Stimulated activated CD4-positive, alpha-beta T cell treated with anti-CD3 and anti-CD28 coated beads, Interleukin-1b, Interleukin-23, amount 100 ng/mL, for 24 hours (primary cell): ENCODE results near the gene AGBL4.

Experiments
- DNase-seq, 4 experiments: peaks; one replicate each; pipeline ENCODE4 v3.0.0-alpha.2; 2020; ENCODE audit warnings: low read depth in 4 of 4, low spot score in 1 of 4

AGBL4 gene

DNA sequence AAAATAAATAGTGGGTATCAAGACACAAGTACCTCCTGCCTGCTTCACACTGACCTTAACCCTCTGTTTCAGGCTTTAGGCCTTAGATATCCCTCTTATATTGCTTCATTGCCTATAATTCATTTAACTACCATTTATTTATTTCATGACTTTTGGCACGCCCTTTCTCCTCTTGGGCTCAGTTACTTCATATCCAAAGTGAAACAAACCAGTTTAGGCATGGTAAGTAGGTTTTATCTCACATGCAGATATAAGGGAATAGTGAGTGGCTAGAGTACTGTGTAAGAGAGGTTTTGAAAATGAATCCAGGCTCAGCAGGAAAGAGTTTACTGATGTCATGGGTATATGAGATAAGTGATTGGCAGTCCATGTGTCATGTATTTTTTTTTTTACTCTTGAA, 1177.3 kb downstream of the AGBL4 start:
- DNase-seq = no peak

DNA sequence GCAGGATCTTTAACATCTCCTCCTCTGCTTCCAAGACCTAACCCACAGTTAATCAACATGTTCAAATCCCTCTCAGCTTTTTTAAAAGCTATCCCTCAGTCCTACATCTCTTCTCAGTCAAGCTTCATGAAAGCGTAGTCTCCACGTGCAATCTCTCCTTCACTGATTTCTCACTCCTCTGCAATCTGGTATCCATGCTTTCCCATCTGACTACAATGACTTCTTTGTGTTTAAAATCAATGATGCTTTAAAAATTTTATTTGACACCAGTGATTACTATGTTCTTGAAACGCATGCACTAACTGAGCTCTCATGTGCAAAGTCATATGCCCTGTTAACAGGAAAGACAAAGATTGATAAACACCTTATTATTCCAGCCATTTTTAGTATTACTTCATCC, 1179.6 kb downstream of the AGBL4 start:
- no peak for DNase-seq

DNA sequence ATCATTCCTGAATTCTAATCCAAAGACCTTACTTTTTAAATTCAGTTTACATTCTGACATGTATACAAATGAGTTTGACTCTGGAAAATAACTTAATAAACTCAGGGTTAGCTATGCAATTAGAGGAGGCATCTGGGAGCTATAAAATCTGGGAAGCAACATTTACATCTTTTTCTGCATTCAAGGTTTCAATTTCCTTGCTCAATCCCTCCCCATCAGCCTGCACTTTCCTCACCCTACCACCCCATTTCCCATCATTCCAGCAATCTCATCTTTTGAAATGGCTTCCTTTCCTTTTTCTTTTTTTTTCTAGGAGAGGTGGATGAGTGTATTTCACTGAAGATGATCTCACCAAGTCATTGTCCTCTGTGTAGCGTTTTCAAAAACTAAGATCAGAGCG, 1181.8 kb downstream of the AGBL4 start:
- no peak for DNase-seq

DNA sequence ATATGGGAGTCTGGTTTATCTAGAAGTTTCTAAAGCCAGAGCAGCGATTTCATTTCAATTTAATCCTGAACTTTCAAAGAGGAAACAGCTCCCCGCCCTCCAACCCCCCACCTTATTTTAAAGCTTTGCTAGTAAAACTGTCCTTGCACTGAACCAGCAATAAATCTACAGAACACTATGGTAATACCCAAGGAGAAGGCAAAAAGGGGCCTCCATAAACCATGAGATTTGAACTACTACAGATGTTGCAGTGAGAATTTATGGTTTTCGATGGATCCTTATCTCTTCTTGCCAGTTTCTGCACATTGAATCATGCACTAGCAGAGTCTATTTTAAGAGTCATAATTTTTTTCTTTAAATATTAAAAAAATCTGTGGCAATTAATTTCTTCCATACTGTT, 1182.3 kb downstream of the AGBL4 start:
- DNase-seq = no peak

DNA sequence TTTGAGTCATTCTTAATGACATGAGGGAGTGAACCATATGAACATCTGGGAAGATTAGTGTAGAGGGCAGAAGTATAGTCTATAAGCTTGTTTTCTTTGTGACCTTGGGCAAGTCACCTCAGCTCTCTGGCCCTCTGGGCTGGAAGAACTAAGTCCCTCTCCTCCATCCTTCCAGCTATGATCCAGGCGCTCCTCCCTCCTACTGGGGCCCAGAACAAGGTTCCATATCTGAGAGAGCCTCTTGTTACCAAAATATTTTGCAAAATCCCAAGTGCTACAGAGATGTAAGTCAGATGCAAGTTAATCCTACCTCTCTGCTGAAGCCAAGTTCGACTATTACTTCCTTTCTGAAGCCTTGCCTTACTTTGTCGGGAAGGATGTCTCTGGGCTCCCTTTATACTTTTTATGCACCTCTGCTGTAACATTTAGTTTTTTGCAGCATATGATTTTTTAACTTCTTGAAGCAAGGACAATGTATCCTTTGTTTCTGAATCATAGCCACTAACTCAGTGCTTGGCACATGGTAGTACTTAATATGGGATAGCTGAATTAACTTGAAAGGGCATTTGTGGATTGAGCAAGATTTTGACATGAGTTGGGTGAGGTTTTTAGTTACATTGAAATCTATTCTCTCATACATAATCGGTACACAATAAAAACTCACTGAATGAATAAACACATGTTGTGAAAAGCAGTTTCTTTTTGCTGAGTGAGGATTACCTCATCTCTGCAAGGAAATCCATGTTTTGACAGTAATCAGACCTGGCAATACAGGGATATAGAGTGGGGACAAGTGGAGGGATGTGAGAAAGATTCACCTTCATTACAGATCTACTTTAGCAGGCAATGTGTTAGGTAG, 1192.4 kb downstream of the AGBL4 start:
- DNase-seq = no peak

DNA sequence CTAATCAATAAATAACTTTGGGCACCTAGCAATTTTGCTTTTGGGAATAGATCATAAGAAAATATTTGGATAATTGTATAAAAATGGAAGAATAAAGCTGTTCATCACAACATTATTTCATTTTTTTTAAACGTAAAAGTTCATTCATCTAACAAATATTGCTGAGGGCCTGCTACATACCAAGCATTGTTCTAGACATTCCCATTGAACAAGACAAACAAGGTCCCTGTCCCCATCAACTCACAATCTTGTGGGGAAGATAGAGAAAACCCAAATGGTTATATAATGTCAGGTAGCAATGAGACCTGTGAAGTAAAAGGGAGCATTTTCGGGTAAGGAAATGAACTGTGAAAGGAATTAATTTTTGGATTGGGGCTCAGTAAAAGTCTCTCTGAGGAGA, 1193.0 kb downstream of the AGBL4 start:
- DNase-seq = no peak

DNA sequence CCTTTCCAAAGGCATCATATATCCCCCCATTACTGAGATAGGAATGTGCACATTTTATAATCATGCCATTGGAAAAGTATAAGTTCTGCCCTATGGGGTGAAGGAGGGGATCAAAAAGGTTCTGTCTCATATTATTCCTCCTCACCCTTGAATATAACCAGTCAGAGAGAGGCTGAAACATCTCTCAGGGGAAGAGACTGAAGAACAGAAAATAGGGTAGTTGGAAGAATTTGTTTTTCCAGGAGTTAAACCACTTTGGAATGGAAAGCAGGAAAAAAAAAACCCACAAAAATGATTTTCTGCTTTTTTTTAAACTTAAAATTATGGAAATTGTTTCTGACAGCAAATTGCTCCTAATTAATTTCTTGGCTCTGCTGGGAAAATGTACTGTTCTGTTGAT, 1194.3 kb downstream of the AGBL4 start:
- no peak for DNase-seq

DNA sequence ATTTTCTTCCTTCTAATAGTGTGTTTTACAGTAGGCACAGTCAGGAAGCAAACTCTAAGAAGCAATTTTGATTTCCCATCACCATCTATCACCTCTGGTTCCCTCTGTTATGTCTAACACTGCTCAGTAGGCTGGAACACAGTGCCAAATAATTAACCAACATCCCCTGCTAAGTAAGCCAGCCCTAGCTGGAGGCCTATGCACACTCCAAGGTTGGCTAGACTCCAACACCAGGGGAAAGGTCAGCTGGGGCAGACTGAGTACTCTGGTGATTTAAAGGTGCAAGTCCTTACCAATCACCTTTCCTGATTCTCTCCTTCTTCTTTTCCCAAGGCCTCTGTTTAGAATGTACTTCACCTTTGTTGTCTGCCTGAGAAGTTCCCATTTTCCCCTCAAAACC, 1200.6 kb downstream of the AGBL4 start:
- DNase-seq = no peak

DNA sequence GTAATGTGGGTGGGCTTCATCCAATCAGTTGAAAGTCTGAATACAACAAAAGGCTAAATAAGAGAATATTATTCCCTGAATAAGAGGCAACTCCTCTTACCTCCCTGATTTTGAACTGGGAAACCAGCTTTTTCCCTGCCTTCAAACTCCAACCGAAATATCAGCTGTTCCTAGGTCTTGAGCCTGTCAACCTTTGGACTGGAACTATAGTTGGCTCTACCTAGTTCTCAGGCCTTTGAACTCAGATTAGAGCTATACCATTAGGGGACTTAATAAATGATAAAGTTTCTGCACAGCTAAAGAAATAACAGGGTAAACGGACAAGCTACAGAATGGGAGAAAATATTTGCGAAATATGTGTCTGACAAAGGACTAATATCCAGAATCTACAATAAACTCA, 1203.3 kb downstream of the AGBL4 start:
- DNase-seq = no peak

DNA sequence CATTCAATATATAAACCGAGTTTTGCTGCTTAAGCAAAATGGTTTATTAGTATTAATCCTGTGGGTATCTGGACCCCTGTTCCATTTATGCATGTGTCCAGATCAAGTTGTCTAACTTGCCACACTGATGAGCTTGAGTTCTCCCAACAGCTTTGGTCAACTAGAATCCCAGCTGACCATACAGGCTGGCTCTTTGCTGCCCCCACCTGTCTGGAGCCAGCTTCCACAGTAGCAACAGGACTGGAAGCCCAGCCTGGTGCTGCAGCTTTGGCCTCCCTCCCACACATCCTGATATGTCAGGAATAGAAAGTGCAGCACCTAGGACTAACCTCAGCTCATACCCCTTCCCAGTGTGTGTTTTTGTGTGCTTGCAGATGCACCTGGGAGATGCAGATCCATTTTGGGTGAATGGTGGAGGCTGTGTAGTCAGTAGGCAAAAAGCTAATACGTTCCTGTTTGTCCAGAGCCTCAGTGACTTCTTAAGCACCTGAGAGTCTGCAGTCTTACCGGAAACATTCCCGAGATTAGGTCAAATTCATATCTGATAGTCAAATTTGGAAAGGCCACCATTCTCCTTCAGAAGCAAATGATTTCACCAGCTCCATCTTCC, 1206.1 kb downstream of the AGBL4 start:
- DNase-seq = no peak

DNA sequence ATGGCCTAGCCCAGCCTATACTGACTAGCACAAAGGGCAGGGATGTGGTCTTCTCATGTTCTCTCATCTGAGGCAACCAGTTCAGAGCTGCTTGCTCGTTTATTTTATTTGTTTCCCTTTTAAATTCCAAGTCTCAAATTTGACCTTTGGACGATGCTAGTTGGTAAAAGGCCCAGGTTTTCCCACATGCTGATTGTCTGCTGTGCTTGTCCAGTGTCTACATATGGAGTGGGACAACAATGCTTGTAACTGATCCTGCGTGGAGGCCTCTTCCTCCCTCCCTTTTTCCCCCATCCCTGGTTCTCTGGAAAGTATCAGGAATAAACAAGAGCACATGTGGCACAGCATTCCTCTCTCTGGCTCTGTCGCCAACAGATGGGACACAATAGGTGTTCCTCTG, 1213.0 kb downstream of the AGBL4 start:
- DNase-seq = no peak

DNA sequence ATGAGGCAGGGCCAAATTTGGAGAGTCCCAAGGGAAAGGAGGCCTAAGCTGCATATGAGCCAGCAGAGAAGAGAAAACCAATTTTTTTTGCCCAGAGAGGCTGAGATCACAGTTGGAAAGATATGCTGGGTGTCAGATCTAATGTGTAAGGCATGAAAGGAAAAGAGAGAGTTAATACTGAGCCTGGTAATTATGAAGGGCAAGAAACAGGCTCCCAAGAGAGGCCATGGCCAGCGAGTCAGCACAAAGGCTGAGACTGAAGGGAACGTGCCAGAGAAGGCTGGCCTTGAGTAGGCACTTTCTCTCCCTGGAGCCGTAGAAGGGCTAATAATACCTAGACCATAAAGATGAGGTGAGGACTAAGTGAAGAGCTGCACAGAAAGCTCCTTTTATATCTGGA, 1215.3 kb downstream of the AGBL4 start:
- no peak for DNase-seq

DNA sequence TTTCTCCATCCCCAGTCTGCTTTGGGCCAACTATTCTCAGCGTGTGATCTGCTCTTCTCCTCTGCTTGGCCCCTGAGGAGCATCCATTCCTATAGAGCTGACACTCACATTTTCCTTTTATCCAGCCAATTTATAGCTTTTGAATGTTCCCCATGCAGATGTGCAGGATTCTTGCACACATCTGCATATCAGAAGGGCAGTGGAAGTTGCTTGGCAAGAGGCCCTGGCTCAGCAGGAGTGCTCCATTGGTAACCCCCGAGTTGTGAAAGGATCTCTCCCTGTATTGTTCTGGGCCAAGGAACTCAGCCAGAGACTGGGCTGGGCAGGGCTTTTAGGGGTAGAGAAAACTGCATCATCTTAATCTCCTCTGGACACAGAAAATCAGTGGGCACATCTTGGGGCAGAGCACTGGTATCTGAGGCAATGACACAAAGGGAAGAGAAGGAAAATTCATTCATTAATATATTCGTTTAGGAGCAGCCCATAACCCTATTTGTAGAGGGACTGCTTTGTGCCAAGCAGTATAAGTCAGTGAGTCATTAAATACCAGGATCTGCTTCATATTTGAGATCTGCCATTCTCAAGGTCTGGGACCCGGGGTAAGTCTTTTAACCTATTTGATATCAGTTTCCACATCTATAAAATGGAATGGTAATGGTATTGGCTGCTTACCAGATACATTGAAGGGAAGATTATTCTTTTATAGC, 1216.0 kb downstream of the AGBL4 start:
- DNase-seq = no peak

DNA sequence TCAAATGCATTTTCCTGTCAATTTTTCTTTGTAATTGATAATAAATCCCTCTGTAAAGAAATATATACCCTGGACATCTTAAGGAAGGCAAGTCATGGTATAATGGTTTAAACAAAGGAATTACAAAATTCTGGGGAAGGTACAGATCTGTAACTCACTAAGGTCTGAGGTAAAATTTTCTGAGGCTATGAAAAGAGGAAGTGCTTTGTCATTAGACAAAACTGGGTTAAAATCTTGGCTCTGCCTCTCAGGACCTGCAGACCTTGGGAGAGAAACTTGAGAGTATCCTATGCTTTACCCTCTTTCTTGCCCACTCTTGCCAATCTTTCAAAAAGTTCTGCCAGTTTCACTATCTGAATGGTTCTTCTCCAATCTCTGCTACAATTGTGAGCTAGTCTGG, 1220.3 kb downstream of the AGBL4 start:
- no peak for DNase-seq

DNA sequence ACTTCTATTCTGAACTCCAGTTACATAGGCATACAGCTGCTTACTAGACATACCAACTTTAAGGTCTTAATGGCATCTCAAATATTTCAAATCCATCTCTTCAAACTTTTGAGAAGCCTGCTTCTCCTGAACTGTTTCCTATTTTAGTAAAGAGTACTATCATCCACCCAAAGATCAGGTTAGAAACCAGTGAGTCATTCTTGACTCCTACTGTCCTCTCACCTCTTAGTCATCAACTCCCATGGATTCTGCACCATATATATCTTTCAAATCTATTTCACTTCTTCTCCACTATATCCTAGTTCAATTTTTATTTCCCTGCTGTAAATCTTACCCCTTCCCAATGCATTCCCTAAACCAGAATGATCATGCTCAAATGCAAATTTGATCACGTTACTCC, 1228.9 kb downstream of the AGBL4 start:
- DNase-seq = no peak

DNA sequence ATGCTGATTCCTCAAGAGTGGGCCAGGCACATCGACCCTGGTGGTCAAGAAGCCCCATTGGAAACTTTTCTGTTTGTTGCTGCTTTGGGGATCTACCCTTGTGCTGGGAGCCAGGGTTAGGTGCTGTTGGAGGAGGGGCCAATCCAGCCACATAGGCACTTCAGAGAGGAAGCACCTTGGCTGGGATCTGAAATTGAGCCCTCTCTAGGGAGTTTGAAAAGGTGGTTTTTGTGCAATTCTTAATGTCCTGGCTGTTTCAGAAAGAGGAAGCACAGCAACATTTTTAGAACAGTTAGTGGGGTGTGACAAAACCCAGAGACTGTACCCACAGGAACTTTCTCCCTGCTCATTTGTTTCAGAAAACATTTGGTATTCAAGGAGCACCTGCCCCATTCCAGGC, 1229.9 kb downstream of the AGBL4 start:
- no peak for DNase-seq

DNA sequence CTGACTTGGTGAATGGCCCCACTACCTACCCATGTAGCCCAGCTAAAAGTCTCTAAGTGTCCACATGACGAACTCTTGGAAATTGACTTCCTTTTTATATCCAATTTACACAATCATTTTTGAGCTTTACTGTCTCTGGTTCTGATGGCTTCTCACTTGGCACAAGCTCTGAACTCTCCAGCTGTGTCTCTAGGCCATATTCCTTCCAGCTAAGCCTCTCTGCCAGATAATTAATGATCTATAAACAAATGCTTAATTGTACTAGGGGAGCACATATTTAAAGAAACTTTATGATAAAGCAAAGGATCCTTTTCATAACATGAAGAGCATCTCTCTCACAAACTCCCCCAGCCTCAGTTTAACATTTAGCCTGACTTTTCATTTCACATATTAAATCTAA, 1230.8 kb downstream of the AGBL4 start:
- no peak for DNase-seq

DNA sequence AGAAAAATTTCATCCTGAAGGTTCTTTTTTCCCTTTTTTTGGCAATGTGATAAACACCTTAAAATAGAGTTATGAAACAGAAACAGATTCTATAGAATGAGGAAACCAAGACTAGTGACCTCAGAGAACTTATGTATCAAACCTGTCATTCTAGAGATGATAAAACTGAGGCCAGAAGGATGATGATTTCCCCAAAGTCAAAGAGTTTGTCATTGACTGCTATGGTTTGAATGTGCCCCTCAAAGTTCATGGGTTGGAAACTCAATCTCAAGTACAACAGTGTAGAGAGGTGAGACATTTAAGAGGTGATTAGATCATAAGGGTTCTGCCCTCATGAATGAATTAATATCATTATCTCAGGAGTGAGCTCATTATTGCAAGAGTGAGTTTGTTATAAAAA, 1233.4 kb downstream of the AGBL4 start:
- no peak for DNase-seq

DNA sequence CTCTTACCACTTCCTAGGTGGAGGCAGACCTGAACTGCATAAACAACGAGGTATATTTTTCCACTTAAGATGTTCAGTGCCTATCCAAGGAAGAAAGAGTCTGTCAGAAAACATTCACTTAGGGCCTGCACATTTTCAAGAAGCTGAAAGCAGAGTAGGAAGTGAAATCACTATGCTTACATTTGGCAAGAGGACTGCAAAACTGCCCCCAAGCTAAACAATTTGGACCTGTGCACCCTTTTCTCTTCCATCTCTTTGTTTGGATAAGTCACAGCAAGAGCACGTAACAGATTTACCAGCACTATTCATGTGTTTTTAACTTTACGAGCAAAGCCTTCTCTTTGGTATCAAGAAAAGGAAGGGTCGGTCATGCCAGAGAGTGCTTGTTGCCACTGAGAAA, 1233.9 kb downstream of the AGBL4 start:
- no peak for DNase-seq

DNA sequence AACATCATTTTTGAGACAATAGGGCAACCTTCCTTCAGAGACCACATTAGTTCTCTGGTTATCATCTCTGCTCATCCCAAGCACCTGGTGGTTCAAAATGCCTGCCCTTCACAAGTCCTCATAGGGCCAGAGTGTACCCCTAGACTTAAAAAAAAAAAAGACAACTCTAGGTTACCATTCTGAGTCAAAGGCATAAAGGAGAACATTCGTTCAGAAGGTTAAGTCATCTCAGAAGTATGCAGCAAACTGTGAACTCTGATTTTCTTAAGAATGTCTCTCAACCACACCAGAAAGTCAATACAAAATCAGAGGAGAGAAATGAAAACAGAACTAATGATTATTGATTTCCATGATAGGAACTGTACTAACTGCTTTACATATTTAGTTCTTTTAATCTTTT, 1237.9 kb downstream of the AGBL4 start:
- no peak for DNase-seq

DNA sequence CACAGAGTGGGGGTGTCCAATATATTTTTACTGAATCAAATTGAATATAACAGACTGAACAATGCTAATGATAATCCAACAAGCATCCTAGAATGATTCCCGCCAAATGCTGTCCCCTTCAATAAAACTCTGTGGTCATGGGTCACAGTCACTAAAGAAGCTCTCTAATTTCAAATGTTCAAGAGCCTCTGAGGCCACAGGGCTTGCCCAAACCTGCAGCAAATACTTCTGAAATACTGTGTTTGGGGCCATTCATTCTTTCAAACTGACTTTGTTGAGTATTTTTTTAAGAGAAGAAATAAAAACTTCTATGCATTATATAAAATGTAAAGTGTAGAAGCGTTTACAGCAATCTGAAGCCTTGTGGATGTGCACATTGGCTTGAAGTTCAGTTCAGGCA, 1239.5 kb downstream of the AGBL4 start:
- DNase-seq = no peak

DNA sequence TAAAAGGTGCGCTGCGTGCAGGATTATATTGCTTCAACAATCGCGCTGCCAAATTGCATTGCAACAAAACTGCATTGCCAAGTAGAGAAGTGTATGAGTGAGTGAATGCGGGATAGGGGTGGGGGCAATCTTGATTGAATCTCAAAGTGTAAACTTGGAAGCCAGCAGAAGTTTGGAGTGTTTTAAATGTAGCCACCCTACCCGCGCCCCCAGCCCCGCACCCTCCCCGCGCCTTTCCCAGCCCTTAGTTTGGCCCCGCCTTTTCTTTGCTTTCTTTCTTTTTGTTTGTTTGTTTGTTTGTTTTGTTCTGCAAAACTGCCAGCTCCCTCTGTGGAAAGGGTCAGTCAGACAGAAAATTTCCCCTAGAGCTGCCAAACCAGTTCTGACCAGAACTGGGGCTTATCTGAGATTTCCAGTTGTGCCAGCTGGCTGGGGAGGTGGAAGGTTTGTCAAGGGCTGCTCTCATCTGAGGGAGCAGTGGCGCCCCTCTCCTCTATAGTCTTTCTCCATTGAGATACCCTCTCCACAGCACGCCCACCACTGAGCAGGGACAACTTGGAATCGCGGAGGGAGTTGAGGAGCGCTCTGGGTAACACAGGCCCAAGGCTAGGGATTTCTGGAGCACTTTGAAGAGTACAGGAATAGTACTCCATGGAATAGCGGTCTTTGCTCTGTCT, 1246.4 kb downstream of the AGBL4 start:
- no peak for DNase-seq
